HG03457 (cell line): ENCODE results near the gene JAGN1.
"Not testable (repeated sequence)": the region's sequence is repeated elsewhere in the genome, so short reads cannot be mapped to it uniquely, and the experiment has no call there.

Experiments
- ATAC-seq: cut with Tn5 transposase; IDR thresholded peaks from one replicate; pipeline ENCODE4 v1.9.1; 2021; ENCODE audit warnings: moderate number of reproducible peaks; ENCODE audit not compliant: unreplicated experiment

Gene JAGN1

DNA sequence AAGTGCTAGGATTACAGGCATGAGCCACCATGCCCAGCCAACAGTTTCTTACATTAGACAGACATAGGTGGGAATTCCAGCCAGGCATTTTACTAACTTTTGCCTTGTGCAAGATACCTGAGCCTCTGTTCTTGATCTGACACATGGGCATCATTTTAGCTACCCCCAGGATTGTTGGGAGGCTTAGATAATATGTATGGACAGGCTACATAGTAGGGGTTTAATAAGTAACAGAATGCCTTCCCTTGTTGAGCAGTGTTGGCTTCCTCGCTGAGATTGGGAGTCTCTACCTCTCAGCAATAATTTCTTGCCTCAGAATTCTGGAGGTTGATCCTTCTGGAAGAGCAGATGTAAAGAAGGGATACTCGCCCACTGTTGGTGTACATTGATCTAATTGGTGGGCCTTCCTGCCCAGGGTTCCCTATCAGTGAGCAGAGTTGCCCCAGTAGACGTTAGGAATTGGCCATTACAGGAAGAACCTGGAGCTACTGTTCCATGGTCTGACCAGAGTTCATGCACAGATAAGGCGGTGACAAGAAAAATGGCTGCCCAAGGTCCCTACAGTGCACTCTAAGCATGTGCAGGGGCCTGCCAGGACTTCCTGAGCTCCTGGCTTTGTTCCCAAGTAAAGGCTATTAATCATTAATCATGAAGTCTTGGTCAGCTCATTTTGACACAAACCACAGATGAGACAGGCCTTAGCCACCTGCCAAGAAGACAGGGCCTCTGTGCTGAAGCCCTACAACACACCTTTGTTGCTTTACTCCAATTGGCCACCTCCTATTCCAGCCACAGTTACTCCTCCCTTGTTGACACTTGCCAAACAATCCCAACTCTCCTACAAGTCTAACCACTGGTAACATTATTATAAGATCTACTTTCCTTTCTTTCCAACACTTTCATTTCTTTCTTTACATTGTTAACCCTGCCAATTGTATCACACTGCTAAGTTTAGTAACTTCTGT, 7.3 kb downstream of the JAGN1 start:
- ATAC-seq = peak; percentile 59

DNA sequence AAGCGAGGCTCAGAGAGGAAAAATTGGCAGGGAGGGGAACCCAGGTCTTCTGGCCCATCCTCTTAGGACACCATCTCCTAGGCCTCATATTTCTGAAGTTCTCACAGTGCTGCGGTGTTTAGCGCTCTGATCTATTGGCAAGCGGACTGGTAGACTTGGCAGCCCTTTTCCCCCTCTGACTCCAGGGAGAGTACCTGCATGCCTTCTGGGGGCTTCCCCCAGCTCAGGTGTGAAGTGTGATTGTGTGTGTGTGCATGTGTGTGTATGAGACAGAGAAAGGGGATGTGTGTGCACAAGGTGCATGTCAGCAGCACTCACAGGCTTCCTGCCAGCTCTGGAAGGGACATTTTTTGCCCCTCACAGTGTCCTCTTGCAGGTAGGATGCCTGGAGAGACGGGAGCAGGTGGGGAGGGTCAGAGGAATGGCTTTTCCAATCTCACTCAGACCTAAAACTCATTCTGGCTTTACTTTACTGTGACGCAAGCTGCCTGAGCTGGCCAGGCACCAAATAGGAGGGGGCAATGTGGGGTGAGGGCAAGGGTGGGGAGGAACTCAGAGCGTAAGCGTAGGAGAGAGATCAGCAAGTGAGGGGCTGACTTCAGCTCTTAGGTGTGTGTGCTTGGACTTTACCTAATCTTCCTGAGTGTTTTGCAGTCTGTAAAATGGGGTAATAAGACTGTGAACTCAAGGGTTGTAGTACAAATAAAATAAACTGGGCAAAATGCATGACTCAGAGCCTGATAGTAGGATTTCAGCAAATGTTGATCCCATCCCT, 8.2 kb downstream of the JAGN1 start:
- ATAC-seq = no peak

DNA sequence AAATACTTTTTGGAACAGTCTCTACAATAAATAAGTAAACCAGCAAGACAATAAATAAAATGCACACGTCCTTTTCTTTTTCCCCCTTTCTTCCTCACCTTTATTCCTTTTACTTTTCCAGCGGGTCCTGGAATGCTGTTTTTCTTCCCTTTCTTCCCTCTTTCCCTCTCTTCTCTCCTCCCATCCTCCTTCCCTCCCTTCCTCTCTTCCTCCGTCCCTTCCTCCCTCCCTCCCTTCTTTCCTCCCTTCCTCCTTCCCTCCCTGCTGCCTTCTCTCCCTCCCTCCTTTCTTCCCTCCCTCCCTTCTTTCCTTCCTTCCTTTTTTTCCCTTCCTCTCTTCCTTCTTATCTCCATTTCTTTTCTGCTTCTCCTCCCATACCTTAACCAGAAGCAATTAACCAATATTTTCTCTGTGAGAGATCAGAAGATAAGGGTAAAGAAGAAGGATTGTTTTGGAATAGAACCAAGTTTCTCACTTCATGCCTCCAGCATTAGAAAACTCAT, 8.9 kb downstream of the JAGN1 start:
- ATAC-seq = no peak

DNA sequence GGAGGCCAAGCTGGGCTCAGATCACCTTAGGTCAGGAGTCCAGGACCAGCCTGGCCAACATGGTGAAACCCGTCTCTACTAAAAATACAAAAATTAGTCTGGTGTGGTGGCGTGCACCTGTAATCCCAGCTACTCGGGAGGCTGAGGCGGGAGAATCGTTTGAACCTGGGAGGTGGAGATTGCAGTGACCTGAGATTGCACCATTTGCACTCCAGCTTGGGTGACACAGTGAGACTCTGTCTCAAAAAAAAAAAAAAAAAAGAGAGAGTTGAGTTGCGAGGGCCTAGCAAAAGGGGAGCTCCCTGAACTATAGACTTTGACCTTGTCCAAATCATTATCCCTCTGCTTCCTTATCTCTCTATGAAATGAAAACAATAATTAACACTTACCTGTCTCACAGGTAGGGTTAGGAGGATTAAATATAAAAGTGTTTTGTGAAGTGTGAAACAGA, 10.6 kb downstream of the JAGN1 start:
- ATAC-seq = not testable (repeated sequence)

DNA sequence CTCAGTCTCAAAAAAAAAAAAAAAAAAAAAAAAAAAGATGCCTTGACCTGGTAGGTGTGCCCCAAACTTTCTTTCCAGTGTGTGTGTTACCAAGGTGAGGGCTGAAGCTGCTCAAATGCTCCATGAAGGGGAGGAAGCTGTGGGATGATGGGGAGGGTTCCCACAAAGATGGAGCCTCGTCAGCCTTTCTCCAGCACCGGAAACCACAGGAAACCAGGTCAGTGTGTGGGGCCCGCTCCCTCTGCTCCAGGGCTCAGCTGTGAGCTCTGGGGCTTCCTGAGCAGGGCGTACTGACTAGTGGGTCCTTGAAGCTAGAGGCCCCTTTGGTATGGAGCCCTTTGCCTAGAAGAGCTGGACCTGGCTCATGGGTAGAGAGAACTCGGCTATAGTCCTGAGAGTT, 11.6 kb downstream of the JAGN1 start:
- ATAC-seq = no peak

DNA sequence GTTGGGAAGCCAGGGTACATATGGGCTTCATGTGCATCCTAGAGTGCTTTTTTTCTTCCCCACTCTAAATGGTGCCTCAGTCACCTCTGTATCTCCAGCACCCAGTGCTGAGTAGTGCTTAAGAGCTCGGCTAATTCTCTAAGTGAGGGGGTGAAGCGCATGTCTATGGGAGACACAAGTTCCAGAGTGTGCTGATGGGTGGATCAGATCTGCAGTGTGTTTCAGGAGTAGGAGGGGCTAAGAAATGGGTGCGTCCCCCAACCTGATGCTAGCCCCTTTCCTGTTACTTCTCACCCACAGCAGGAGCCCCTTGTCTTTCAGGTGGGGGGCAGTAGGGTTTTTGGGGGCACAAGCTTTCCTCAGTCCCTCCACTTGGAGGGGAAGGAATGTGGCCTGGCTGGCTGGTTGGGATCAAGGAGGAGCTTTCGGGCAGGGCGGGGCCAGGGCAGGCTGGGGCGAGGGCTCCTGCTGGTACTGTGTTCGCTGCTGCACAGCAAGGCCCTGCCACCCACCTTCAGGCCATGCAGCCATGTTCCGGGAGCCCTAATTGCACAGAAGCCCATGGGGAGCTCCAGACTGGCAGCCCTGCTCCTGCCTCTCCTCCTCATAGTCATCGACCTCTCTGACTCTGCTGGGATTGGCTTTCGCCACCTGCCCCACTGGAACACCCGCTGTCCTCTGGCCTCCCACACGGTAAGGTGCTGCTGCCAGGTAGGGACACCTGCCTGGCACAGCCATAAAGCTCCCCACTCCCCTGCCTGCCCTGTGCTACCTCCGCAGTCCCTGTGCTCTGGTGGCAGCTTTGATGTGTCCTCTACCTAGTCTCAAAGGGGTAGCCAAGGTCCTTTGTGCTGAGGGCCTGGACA, 12.2 kb downstream of the JAGN1 start, which contains the start of gene IL17RE:
TSS of gene IL17RE (plus strand) at position 477 of the 866 bp plus-strand sequence. CDS start at position 562, 85 bp downstream.
- no peak for ATAC-seq

DNA sequence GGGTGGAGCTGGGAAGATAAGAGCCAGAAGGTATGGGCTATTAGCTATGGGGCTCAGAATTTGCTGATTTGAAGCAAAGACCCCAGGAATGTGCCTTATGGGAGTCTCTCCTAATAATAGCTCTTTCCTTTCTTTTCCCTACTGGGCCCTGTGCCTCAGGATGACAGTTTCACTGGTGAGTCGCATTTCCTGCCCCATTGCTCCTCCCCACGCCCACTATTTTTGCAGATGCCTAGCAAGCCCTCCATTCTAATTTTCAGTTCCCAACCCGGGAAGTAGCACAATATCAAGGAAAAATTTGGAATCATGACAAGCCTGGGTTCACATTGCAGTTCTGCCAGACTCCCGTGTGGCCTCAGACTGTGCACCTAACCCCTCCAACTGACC, 12.8 kb downstream of the JAGN1 start:
- ATAC-seq = no peak

DNA sequence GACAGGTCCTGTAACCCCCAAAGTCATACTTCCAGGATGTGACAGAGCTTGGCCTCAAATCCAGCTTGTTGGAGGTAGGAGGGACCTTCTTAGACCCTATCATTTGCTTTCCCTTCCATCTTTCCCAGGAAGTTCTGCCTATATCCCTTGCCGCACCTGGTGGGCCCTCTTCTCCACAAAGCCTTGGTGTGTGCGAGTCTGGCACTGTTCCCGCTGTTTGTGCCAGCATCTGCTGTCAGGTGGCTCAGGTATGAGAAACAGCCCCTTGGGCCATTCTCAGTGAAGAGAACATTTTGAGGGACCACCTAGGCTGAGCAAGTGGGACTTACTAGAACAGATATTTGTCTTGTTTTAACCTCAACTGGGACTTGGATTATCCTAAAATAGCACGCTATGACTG, 13.5 kb downstream of the JAGN1 start:
- no peak for ATAC-seq

DNA sequence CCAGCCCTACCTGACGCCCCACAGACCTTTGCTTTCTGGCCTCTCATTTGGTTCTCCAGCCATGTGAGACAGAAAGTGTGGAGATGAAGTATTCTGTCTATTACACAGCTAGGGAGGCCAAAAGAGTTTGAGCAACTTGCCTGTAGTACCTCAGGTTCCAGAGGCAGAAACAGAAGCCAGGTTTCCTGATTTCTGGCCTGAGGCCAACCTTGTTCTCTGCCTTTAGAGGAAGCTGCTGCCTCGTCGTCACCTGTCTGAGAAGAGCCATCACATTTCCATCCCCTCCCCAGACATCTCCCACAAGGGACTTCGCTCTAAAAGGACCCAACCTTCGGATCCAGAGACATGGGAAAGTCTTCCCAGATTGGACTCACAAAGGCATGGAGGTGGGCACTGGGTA, 16.1 kb downstream of the JAGN1 start:
- ATAC-seq = no peak

DNA sequence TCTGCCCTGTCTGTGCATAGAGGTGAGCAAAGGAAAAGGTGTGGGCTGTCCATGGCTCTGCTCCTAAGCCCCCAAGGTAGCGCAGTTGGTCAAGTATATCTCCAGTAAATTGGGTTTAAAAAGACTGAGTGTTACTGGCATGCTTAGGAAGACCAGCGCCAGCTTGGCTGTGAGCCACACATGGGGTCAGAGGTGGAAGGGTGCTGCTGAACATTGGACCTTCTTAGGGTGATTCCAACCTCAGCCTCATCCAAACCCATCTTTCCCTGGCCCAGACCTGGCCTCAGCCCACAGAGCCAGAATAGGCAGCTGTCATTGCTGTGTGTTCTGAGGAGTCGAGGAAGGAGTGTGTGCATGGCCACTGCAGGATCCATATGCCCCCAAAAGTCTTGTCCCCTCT, 17.9 kb downstream of the JAGN1 start:
- no peak for ATAC-seq

DNA sequence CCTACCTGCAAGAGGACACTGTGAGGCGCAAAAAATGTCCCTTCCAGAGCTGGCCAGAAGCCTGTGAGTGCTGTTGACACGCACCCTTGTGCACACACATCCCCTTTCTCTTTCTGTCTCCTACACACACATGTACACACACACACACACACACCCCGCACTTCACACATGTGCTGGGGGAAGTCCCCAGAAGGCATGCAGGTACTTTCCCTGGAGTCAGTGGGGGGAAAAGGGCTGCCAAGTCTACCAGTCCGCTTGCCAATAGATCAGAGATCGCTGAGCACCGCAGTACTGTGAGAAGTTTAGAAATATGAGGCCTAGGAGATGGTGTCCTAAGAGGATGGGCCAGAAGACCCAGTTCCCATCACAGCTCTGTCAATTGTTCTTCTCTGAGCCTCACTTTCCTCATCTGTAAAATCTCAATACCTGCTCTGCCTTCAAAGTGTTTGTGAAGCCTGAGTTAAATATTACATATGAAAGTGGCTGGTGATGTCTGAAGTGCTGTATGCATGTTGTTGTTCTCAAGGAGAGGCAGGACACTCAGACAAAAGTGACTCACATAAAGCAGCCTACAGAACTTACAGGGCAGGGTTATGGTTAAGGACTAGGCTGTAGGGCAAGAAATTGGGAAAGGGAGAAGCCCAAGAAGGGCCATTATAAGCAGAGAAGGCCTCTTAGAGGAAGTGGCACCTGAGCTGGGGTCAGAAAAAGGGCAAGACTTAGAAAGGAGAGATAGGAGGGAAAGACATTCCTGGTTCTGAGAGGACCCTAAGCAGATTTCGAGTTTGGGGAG, 19.0 kb downstream of the JAGN1 start:
- ATAC-seq = no peak

DNA sequence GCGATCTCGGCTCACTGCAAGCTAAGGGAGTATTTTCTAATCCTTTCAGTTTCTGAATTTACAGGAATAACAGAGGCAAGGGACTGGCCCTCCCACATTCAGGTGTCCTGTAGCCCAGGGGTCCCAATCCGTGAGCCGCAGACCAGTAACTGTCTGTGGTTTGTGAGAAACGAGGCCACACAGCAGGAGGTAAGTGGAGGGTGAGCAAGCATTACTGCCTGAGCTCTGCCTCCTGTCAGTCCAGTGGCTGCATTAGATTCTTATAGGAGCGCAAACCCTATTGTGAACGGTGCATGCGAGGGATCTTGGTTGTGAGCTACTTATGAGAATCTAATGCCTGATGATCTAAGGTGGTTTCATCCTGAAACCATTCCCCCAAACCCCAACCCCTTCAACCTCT, 21.5 kb downstream of the JAGN1 start:
- no peak for ATAC-seq

DNA sequence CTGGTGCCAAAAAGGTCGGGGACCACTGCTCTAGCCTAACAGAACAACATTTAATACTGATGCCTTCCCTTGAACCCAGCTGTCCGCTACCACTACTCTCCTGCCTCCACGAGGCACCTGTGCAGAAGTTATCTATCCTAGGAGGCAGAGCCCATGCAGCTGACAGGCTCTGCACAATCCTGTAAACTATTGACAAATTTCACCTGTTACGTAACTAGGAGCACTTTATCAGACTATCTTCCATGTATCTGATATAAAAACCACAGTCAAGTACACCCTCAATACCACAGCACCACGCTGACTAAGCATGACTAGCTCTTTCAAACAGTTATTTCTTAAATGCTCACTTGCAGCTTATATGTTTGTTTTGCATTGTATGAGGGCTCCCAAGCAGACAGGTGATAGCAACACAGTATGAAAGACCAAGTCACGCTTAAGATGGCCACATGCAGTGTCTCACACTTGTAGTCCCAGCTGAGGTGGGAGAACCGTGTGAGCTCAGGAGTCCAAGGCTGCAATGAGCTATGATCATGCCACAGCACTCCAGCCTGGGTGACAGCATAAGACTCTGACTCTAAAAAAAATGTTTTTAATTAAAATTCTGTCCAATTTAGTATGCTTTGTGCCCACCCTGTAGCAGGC, 22.0 kb downstream of the JAGN1 start:
- no peak for ATAC-seq

DNA sequence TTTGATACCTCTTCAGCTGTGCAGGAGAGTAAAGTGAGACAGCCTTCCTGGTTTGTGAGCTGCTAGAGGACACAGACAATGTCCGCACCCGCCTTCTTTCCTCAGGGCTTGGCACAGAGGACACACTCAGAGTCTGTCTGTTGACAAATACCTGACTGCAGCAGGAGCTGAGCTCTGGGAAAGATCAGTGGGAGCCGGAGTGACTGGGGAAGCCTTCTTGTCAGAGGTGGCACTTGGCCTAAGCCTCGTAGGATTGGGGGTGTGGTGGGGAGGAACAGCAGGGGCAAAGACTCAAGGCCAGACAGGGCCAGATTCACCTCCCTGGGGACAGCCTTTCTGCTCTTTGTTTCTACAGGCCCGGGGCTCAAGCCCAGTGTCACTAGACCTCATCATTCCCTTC, 23.2 kb downstream of the JAGN1 start:
- no peak for ATAC-seq

DNA sequence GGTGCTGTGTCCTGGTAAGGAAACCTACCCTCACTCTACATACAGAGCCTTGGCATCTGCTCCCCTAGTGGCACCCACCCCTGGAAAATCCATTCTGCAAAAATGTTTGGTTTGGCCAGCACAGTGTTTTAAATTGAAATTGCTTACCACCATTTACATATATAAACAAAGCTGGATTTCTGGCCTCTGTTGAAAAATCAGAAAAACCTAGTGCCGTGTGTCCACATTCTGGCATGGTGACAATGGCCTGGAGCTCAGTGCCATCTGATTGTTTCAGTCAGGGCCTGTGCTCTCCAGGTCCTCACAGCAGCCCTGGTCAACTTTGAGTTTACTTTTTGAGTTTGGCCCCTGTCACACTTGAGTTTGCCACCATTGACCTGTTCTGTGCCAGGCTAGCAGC, 23.6 kb downstream of the JAGN1 start:
- ATAC-seq = no peak

DNA sequence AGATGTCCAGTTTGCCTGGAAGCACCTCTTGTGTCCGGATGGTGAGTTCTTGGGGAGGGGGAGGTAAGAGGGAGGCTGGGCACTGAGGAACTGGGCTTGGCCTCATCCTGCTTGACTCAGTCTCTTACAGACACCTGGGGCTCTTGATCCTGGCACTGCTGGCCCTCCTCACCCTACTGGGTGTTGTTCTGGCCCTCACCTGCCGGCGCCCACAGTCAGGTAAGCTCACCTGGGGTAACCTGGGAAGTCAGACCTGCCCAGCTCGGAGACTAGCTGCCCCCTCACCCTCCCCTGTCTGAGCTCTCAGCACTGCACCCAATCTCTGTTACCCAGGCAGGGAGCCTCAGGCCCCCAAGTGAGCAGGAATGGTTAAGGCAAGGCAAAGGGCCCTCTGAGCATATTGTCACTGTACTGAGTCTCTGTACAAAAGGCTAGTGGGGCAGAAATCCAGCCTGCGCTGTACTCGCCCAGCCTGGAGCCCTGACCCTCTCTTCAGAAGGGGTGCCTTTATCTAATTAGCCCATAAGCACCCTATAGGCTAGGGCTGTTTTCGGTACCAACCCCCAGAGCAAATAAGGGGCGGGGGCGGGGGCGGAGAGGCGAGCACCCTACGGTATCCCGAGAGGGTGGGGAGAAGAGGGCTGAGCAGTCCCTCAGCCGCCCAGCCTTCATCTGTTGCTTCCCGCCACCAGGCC, 24.3 kb downstream of the JAGN1 start:
- ATAC-seq = no peak

DNA sequence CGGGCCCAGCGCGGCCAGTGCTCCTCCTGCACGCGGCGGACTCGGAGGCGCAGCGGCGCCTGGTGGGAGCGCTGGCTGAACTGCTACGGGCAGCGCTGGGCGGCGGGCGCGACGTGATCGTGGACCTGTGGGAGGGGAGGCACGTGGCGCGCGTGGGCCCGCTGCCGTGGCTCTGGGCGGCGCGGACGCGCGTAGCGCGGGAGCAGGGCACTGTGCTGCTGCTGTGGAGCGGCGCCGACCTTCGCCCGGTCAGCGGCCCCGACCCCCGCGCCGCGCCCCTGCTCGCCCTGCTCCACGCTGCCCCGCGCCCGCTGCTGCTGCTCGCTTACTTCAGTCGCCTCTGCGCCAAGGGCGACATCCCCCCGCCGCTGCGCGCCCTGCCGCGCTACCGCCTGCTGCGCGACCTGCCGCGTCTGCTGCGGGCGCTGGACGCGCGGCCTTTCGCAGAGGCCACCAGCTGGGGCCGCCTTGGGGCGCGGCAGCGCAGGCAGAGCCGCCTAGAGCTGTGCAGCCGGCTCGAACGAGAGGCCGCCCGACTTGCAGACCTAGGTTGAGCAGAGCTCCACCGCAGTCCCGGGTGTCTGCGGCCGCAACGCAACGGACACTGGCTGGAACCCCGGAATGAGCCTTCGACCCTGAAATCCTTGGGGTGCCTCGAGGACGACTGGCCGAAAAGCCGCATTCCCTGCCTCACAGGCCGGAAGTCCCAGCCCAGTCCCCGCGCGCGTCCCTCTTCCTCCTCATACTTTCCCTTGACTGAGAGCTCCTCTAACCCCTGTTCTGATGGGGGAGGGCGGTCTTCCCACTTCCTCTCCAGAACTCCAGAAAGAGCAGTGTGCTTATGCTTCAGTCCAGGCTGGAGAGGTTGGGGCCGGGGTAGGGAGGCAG, 25.1 kb downstream of the JAGN1 start:
- ATAC-seq = no peak

DNA sequence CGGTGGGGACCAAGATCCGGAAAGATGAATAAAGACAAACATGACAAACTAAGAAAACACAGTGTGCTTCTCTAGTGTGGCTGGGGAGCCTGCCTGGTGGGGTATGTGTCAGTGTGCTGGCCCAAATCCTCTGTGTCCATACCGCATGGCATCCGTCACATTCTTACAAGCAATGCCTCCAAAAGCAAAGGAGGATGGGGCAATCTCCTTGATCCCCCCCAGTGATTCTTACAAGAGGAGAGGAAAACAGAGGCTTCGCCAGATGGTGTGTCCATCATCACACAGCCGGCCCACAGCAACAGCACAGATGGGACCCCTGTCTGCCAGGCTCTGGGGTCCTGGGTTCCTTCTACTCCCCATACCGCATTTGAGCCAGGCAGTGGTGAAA, 25.9 kb downstream of the JAGN1 start:
- ATAC-seq = no peak
